ENCODE measurements around the gene ANKRD55. TPM values are rescaled to one million over a fixed set of nuclear protein-coding genes. Genes with fewer than 3 reads are reported as not detected.
"Not testable (repeated sequence)": the region's sequence is repeated elsewhere in the genome, so short reads cannot be mapped to it uniquely, and the experiment has no call there.

The ANKRD55 gene
- total RNA-seq, result not detected

DNA sequence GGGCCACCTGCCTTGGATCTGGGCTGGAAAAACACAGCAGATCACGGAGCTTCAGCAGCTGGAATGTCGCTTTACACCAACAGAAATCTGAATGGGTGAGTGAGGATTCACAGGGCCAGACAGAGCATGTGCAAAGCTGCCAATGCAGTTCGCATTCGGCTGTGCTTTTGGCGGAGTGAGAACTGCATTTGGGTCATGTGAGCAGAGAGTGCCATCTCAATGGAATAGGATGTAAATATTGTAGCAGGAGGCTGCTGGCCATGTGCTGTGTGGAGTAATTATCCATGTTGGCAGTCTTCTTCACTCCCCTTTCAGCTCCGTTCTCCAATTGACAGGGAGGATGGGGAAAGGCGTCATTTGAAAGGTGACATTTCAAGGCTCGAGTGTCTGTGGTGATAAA is at the start of gene ANKRD55:
ANKRD55 (minus strand) TSS at position 101 of the 400 bp plus-strand sequence. CDS start 417 bp downstream, outside the sequence.
- ATAC-seq, result no peak

DNA sequence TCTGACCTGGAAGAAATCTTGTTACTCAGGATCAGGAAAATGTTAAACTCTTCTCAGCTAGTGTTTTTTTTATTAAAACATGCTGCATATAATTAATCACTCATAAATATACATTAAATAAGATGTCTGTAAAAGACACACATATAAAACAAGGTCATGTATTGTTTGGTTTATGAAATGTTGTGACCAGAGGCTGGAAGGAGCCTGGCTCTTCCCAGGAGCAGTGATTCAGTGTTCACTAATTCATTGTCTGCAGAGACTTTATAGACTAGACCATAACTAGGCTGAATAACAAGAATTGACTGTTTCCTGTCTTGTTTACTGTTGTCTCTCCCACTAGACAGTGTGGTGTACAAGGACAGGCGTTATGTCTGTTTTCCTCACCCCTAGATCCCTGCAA is 49.1 kb upstream of the ANKRD55 start:
- no peak for ATAC-seq

DNA sequence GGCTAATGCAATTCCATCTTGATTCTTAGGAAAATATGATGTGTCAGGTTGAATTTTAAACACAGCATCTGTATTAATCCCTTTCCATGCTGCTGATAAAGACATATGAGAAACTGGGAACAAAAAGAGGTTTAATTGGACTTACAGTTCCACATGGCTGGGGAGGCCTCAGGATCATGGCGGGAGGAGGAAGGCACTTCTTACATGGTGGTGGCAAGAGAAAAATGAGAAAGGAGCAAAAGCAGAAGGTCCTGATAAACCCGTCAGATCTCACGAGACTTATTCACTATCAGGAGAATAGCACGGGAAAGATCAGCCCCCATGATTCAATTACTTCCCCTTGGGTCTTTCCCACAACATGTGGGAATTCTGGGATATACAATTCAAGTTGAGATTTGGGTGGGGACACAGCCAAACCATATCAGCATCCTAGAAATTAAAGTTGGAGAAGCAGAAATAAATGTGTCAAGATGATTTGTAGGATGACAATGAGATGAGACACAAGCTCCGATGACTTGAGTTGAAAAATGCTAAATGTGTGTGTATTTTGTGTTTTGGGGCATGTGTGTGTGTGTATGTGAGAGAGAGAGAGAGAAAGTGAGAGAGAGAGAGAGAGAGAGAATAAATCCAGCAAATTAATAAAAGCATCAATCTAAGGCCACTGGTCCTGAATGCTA is 48.5 kb upstream of the ANKRD55 start:
- no peak for ATAC-seq

DNA sequence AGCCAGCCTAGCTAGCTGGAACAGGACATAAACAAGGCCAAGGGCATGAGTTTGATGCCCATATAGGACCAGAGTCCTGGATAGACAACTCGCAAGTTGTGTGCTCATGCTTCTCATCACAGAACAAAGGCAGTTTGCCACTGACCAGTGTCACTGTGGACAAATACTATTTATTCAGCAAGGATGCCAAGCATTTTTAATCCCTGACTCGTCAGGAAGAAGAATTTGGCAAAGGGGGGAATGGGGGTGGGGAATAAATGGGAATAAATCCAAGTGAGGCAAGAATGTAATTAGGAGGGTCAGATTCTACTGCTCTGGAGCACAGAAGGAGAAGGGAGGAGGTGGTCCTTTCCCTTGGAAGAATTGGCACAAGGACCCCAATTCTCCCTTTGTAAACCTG is 46.8 kb upstream of the ANKRD55 start:
- no peak for ATAC-seq

DNA sequence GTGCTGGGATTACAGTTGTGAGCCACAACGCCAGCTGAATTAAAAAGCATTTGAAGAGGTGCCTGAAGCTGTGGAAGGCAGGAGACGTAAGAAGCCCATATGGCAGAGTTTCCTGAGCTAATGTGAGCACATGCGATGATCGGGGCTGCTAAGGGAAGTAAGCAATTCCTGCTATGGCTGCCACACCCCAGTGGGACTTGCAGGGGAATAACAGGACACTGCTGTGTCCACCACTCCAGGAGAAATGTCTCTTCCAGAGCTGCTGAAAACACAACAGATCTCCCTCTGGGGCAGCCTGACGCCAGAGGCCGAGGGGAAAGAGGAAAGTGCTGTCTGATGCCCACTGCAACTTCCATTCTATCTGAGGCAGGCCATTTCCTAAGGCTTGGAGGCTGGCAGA is 46.2 kb upstream of the ANKRD55 start:
- ATAC-seq, result no peak

DNA sequence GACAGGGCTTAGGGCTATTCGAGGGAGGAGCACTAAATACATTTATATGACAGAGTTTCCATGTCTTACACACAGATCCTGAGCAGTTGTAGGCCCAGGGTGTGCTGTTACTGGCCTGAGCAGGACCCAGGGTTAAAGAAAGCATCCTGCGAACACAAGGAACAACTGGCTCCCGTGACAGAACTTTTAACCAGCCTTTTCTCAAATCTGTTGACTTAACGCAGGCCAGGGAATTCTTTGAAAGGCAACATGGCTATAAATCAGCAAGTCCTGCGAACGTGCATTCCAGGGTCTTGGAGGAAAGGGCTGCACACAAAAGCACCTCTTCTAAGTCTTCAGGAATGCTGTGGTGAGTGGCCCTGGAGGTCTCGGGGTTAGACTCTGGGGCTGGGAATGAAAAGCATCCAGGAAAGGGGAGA is 45.2 kb upstream of the ANKRD55 start:
- ATAC-seq, result no peak

DNA sequence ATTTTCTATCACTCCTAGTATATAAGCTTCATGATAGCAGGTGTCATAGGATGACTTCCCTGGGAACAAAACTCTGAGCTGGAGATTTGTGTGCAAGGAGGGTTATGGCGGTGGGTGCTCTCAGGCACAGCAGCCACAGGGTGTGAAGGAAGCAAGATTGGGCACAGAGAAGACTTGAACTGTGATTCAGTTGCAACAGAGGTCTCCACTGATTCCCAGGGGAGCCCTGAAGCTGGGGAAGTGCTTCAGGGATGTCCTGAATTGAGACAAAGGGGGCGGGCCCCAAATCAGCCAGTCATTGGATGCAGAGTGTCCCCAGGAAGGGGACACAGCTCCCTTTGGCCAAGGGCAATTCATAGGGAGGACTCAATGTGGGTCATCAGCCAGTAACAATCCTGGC is 44.4 kb upstream of the ANKRD55 start:
- ATAC-seq, result no peak

DNA sequence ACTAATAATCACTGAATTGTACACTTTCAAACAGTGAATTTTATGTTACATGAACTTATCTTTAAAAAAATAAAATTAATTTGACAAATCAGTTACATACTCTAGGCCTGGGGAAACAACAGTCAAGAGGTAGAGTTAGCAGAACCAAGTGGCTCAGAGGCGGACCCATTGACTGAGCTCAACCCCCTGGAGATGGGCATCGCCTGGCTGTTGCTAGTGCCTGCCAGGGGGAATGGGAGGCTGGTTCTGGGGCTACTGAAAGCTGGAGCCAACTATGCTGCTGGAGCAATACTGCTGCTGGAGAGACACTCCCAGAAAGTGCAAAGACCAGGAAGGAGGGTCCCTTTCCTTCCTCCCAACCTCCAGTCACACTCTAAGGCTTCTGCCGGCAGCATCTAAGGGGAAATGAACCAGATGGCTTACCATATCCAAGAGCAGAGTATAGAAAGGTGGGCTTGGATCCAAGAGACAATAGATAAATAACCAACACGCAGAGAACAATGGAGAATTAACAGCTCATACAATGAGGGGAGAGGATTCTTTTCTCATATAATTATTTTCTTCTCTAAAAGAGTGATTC is 40.3 kb upstream of the ANKRD55 start:
- no peak for ATAC-seq

DNA sequence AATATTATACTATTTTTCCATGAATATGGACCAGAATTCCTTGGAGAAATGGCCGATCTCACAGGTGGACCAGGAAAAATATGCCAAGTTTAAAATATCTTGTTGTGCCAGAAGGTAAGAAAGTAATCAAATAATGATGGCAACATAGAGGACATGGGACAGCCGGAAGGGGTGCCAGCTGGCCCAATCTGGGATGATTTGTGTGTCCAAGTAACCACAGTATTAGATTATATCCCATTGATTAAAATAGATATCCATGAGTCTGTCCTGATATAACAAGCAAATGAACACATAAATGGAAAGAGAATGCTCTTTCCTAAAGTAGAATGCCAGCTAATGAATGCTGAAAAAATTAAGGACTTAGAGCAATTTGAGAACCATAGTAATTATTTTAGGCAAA is 39.6 kb upstream of the ANKRD55 start:
- ATAC-seq, result no peak

DNA sequence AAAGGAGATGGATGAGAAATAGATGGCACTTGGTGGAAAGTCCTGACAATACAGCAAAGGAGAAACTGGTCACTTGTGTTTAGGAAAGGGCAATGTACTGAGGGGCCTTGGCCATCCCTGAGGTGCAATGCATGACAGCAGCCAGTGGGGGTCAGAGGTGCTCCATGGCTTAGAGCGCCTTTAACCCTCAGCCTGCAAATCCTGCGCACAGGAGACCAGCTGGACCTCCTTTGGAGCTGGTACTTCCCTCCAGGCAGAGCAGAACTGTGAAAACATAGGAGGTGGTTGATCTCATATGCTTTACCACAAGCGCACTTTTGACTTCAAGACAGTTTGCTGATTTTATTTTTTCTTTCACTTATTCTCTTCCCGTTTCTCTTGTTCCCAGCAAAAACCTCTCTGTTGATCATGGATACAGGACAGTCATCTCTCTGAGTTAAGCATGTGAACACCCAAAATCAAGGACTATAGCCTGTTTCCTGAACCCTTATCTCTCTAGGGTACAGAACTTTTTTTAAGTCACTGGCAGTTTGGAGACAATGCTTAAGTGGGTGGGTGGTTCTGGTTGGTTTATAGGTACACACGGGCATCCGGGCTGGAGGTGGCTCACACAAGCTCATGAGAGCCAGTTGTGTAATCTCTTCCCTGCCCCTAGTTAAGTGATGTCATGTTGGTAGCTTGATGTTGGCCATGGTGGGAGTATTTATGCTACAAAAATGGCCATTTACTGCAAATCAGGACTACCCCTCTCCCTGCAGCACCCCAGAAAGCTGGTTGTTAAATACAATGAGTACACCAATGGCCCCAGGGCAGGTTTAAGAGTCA is 37.6 kb upstream of the ANKRD55 start:
- ATAC-seq, result peak; percentile 98

DNA sequence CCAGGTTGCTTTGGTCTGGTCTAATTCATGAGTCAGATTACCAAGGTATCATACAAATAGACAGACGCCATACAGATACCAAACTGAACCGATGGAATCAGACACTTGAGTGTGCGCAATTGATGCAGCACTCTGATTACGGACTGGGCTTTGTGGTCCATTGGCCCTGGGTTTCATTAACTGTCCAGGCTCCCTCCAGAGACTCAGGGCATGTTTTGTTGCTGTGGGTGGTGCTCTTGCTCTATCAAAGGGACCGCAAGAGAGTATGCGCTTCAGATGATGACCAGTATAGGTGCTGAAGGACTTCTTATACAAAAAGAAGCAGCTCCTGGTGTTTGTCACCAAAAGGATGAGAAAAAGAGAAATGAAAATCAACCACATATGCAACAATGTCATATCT is 36.9 kb upstream of the ANKRD55 start:
- no peak for ATAC-seq

DNA sequence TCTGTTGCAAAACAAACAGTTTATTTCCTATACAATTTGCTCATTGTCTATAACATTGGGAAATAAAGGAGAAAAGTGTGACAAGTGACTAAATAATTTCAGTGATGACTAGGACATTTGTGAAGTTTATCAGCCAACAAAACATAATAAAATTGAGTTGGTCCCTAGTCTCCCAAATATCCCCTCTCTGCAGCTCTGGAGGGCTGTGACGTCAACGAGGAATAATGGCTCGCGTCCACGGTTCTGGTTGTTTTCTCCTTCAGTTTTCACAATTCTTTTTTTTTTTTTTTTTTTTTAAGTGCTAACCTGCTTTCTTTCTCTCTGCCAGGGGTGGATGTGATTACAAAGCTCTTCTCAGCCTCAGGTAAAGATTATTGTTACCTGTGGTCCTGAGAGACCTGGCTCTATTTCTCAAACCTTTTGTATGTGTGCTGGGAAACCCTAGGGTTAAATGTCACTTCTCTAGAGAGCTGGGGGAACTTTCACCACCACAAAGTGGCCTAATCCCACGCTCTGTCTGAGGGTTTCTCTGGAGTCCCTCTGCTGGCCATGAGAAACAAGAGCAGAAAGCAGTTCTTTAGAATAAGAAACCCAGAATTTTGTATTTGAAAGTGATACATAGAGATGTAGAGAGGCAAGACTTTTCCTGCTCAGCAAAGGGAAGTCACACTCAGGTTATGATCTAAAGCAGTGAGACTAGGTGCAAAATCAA is 36.2 kb upstream of the ANKRD55 start:
- peak; percentile 23 for ATAC-seq

DNA sequence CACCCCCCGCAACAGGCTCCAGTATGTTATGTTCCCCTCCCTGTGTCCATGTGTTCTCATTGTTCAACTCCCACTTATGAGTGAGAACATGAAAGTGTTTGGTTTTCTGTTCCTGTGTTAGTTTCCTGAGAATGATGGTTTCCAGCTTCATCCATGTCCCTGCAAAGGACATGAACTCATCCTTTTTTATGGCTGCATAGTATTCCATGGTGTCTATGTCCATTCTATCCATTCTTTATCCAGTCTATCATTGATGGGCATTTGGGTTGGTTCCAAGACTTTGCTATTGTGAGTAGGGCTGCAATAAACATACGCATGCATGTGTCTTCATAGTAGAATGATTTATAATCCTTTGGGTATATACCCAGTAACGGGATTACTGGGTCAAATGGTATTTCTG is 35.6 kb upstream of the ANKRD55 start:
- ATAC-seq, result not testable (repeated sequence)

DNA sequence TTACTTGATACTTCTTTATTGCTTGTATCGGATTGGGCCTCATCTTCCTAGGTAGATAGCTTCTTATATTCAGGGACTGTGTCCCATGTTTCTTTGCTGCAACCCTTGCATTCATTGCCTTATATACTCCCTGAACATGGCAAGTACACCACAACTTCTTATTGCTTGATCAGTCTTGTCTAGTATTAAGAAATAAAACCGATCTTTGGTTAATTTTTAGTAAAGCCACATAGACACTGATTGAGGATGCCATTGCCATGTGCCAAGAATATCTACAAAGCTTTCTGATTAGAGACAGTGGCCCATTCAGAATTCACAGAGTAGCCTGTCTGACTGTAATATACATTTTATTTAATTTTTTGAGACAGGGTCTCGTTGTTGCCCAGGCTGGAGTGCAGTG is 34.7 kb upstream of the ANKRD55 start:
- ATAC-seq, result no peak

DNA sequence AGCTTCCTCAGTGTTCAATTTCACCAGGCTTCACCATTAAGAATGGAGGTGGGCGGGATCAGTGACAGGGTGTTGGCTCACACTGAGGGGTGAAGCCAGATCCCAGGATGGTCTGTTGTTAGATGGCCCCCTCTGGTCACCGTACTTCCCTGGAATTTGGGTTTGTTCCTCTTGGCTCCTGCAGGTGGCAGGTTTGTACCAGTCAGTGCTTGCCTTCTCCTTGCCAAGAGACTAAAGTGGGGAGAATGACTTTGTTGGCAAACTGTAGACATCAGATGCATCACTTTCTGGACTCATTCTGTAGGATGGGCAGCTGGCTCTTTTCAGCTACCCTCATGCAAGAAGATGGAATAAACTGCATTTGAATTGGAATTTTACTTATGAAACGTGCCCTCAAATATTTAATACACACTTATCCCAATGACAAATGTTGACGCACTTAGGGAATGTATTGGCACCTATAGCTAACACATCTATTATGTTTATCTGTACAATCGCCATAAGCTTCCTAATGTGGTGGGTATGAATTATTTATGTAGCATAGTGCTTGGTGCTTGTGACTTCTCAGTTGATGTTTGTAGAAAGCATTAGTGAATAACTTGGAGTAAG is 31.4 kb upstream of the ANKRD55 start:
- ATAC-seq, result peak; percentile 57

DNA sequence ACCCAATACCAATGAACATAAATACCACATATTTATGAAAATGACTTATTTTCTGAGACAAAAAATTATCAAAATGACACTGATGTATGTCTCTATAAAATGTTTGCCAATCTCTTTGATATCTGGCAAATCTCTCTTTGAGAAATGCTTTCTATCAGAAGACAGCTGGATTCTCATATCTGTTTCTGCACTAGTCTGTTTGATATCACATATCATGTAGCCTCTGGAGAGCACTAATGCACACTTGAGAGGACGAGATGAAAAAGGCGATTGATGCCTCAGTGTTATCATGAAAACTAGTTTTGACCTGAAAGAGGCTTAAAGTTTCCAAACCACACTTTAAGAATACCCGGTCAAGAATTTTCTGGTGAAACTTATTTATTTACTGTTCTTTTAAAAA is 29.1 kb upstream of the ANKRD55 start:
- no peak for ATAC-seq

DNA sequence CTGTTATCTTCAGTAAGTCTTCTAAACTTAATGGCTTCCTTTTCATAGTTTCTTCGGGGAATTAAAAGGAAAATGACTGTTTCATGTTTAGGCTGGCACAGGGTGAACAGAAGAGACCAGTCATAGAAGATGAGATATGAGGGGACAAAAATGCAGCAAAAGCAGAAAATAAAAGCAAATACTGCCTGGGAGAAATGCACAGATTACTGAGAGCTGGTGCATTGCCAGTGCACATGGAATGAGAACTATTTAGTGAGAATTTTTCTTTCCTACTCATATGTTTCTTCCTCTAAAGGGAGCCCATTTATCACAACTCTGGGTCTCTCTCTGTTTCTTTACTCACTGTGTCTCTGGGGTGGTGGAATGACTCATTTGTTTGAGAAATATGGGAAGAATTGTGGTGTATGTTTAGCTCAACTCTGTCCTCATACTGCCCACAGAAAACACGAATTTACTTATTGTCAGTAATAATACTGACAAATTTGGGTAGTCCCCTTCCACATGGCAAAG is 25.9 kb upstream of the ANKRD55 start:
- no peak for ATAC-seq

DNA sequence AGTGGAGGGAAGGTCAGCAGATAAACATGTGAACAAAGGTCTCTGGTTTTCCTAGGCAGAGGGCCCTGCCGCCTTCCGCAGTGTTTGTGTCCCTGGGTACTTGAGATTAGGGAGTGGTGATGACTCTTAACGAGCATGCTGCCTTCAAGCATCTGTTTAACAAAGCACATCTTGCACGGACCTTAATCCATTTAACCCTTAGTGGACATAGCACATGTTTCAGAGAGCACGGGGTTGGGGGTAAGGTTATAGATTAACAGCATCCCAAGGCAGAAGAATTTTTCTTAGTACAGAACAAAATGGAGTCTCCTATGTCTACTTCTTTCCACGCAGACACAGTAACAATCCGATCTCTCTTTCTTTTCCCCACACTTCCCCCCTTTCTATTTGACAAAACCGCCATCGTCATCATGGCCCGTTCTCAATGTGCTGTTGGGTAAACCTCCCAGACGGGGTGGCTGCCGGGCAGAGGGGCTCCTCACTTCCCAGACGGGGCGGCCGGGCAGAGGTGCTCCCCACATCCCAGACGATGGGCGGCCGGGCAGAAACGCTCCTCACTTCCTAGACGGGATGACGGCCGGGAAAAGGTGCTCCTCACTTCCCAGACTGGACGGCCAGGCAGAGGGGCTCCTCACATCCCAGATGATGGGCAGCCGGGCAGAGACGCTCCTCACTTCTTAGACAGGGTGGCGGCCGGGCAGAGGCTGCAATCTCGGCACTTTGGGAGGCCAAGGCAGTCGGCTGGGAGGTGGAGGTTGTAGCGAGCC is 24.8 kb upstream of the ANKRD55 start:
- not testable (repeated sequence) for ATAC-seq

DNA sequence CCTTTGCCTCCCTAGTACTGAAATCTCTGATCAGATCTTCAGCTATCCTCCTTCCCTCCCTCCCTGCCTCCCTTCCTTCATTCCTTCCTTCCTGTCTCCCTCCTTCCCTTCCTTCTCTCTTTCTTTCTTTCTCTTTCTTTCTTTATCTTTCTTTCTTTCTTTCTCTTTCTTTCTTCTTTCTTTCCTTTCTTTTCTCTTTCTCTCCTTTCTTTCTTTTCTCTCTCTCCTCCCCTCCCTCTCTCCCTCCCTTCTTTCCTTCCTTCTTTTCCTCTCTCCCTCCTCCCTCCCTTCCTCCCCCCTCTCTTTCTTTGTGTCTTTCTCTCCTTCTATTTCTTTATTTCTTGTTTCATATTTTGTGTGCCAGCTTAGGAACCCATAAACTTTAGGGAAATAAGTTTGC is 23.9 kb upstream of the ANKRD55 start:
- no peak for ATAC-seq

DNA sequence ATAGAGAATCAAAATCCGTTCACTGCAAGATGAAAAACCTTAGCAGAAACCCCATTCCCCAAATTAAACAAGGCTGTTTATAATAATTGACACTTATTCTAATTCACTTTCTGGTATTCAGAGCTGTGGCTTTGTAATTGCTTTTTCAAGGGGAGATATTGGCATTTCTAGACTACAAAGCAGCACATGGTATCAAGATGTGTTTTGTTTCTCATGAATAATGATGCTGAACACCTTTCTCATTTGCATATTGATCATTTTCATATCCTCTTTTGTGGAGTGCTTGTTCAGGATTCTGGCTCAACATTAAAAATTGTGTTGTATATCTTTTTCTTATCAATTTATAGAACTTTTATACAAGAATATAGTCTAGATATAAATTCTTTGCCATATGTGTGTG is 22.4 kb upstream of the ANKRD55 start:
- no peak for ATAC-seq

DNA sequence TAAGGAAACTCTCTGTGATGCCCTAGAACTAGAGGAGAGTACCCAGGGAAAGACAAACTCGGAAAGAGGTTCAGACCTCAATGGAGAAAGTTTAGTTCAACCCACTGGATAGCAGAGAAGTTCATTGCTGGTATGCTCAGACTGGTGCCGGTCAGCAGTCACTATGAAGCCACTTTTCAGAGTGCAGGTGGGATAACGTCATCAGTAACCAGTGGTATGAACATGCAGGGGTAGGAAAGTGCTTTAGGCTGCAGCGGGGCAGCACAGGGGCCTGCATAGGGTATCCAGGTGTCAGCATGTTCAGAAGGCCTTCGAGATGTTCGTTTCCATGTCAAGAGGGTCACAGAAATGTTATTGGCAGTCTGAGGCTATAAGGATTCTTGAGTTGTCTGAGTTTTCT is 20.8 kb upstream of the ANKRD55 start:
- ATAC-seq, result no peak

DNA sequence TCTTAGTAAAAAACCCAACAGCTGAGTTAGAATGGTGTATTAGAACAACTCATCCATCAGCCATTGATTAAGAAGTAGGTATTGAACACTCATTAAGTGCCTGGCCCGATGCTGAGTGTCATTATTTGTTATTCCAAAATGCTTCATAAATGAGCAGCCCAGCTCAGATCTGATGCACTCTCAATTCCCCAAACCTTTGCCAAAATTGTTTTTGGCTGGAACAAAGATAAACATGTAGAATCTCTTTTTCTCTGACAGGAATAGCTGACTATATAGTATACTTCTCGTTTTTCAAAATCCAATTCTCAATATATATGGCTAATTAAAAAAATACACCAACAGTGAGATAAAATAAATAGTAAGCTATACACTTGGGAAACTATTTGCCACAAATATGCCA is 20.0 kb upstream of the ANKRD55 start:
- no peak for ATAC-seq

All from esophagus mucosa (tissue), 1 donor.